Peyer's patch (tissue), 4 donors: ENCODE data around the gene CNTN3.

Source experiments
- CTCF ChIP-seq, 6 experiments: fragments of 450-650 bp in 4 of 6; fragments of 200-600 bp in 2 of 6; sonication (generic) in 1 of 6; IDR thresholded peaks; one replicate each; pipeline ENCODE4 v1.5.1; 2017 to 2019; ENCODE audit warnings: antibody characterized with exemption in 6 of 6, mild to moderate bottlenecking in 3 of 6, moderate library complexity in 1 of 6
- POLR2A ChIP-seq, 2 donors: fragments of 450-650 bp; IDR thresholded peaks; one replicate each; pipeline ENCODE4 v1.5.1; 2017; ENCODE audit warnings: antibody characterized with exemption in 2 of 2, mild to moderate bottlenecking in 2 of 2, moderate library complexity in 2 of 2

- no peak for TF ChIP-seq CTCF (IDR thresholded peaks at IDR 0.05)
- no peak for TF ChIP-seq POLR2A (IDR thresholded peaks at IDR 0.05)
Measured at GRCh38 chr3:74591946-74592345, 22.5 kb downstream of the CNTN3 start.
